ENCODE results near the gene EMCN. TPM values are rescaled to one million over a fixed set of nuclear protein-coding genes. Genes with fewer than 3 reads are reported as not detected.

EMCN gene
- total RNA-seq, 6 donors from 2014 or later = 14.7 to 49.6 (median 36.4) TPM

DNA sequence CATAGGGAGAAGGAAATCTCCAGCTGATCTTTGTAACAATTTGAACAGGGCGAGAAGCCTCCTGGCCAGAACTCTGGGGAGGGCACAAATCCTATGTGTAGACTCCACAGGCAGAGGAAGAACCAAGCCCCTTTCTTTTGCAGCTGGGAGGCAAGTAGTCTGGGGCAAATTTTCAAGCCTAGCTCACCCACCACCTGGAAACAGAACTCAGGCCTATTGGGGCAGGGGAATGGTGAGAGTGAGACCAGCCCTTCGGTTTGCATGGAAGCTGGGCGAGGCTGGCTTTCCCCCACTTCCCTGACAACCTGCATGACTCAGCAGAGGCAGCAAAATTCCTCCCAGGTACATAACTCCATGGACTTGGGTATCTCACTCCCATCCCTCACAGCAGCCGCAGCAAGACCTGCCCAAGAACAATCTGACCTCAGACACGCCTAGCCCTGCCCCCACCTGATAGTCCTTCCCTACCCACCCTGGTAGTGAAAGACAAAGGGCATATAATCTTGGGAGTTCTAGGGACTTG, 138.2 kb downstream of the EMCN start:
- ATAC-seq (ENCODE audit: low FRiP score in 2 of 2) (no peak), DNase-seq (no peak)
- Histone ChIP-seq H3K36me3 (no peaks in the 10 kb centered on the region), H3K27ac (no peak overlapping the region), H3K9me3 (no peaks in the 10 kb centered on the region), H3K27me3 (no peaks in the 10 kb centered on the region), H3K4me1 (no peaks in the 10 kb centered on the region), H3K4me3 (no peak overlapping the region)
- TF ChIP-seq, protein P1, sequence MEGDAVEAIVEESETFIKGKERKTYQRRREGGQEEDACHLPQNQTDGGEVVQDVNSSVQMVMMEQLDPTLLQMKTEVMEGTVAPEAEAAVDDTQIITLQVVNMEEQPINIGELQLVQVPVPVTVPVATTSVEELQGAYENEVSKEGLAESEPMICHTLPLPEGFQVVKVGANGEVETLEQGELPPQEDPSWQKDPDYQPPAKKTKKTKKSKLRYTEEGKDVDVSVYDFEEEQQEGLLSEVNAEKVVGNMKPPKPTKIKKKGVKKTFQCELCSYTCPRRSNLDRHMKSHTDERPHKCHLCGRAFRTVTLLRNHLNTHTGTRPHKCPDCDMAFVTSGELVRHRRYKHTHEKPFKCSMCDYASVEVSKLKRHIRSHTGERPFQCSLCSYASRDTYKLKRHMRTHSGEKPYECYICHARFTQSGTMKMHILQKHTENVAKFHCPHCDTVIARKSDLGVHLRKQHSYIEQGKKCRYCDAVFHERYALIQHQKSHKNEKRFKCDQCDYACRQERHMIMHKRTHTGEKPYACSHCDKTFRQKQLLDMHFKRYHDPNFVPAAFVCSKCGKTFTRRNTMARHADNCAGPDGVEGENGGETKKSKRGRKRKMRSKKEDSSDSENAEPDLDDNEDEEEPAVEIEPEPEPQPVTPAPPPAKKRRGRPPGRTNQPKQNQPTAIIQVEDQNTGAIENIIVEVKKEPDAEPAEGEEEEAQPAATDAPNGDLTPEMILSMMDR (IDR thresholded peaks at IDR 0.05) = no peak
- TF ChIP-seq EP300 (IDR thresholded peaks at IDR 0.05) (no peak), POLR2A (IDR thresholded peaks at IDR 0.05) (no peak), POLR2AphosphoS5 (IDR thresholded peaks at IDR 0.05) (no peak)
- 87 to 93% methylated on average over 5 of the region's 5 CpGs for WGBS, 2 donors

DNA sequence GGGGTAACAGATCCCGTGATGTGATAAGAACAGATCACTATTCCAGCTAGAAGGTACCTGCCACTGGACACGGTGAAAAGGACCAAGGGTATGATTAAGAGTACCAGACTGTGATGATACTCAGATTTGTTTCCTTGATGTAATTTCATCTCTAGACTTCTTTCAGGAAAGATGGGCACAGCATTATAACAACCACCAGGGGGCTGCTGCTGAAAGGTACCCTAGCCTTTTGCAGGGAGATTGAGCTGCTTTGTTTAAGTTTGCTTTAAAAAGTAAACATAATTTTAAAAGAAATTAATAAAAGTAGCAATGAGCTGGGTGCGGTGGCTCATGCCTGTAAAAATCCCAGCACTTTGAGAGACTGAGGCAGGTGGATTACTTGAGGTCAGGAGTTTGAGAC, 145.4 kb downstream of the EMCN start:
- 76 to 86% methylated on average over 3 of the region's 3 CpGs for WGBS, 2 donors
- DNase-seq = no peak
- Histone ChIP-seq H3K27me3 (no peaks in the 10 kb centered on the region), H3K27ac (no peak overlapping the region), H3K4me1 (no peaks in the 10 kb centered on the region), H3K9me3 (no peaks in the 10 kb centered on the region), H3K4me3 (no peak overlapping the region), H3K36me3 (no peaks in the 10 kb centered on the region)
- TF ChIP-seq POLR2AphosphoS5 (IDR thresholded peaks at IDR 0.05) (no peak), EP300 (IDR thresholded peaks at IDR 0.05) (no peak), POLR2A (IDR thresholded peaks at IDR 0.05) (no peak)
- TF ChIP-seq, protein P1 (IDR thresholded peaks at IDR 0.05) = no peak
- ATAC-seq (ENCODE audit: low FRiP score in 2 of 2) = no peak

DNA sequence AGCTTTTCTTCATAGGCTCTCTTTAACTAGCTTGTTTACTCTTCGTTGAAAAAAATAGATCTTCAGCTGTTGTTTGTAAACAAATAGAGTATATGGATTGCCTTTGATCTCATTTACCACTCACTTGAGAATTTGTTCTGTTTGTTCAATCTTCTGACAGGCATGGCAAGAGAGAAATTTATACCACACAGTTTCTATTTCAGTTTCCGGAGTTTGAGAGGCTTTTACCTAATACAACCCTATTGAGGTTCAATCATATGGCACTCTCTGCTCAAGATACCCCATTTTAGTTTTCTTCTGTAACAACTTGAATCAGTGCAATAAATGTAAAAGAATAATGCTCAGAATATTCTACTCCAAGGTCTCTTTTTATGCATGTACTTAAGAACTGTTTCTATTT, 148.0 kb downstream of the EMCN start:
- Histone ChIP-seq H3K36me3 (no peaks in the 10 kb centered on the region), H3K4me1 (no peaks in the 10 kb centered on the region), H3K27ac (no peak overlapping the region), H3K4me3 (no peak overlapping the region), H3K27me3 (no peaks in the 10 kb centered on the region), H3K9me3 (no peaks in the 10 kb centered on the region)
- WGBS, 2 donors = 69 to 89% methylated on average over 2 of the region's 2 CpGs
- DNase-seq (no peak), ATAC-seq (ENCODE audit: low FRiP score in 2 of 2) (no peak)
- TF ChIP-seq POLR2A (IDR thresholded peaks at IDR 0.05) = no peak
- TF ChIP-seq EP300 (IDR thresholded peaks at IDR 0.05) = no peak
- TF ChIP-seq POLR2AphosphoS5 (IDR thresholded peaks at IDR 0.05) = no peak
- TF ChIP-seq, protein P1 (IDR thresholded peaks at IDR 0.05) = no peak

DNA sequence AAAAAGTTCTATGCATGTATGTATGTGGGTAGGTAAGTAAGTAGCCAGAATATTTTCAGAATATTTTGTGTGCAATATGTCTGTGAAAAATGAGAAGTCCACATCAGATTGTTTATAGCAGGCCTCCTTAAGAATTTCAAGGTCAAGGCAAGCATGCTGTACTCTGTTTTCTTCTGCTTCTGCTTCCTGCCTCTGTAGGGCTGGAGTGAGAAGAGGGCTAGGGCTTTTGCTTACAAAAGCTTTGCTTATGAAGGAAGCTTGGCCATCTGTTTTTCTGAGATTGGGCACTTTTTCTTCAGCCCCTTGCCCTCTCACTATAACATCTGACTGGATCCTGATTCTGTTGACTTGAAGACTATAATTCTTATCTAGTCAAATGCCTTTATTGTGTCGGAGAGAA, 150.4 kb downstream of the EMCN start:
- Histone ChIP-seq H3K27me3 (no peaks in the 10 kb centered on the region), H3K9me3 (no peaks in the 10 kb centered on the region)
- DNase-seq = no peak

DNA sequence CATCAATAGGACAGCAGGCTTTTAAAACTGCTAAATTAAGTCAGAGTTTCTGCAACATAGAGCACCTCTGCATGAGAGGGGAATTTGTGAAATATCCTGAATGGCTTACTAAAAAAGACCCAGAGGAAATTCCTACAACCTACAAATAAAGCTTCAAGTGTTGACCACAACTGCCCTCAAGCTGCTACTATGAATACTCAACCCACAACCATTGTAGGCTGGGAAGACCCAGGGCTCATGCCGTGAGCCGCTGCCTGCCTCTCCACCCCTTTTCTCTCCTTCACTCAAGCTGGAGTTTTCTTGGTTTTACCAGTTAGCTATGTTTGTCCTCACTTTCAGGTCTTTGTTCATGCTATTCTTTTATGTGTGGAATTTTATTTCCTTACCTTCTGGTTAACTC, 151.6 kb downstream of the EMCN start:
- no peaks in the 10 kb centered on the region for H3K36me3 ChIP-seq
- ATAC-seq (ENCODE audit: low FRiP score in 2 of 2) = no peak
- 64 to 79% methylated on average over 2 of the region's 2 CpGs for WGBS, 2 donors

More for the DNA sequence above, 150.4 kb downstream of the EMCN start:
- TF ChIP-seq, protein P1 (IDR thresholded peaks at IDR 0.05) = no peak
- TF ChIP-seq EP300 (IDR thresholded peaks at IDR 0.05) = no peak
- TF ChIP-seq POLR2A (IDR thresholded peaks at IDR 0.05) = no peak
- no peak for TF ChIP-seq POLR2AphosphoS5 (IDR thresholded peaks at IDR 0.05)
- no peak overlapping the region for H3K4me3 ChIP-seq
- WGBS, 2 donors = 59 to 79% methylated on average over 1 of the region's 1 CpG
- no peak overlapping the region for H3K27ac ChIP-seq
- H3K36me3 ChIP-seq = no peaks in the 10 kb centered on the region
- ATAC-seq (ENCODE audit: low FRiP score in 2 of 2) = no peak
- no peaks in the 10 kb centered on the region for H3K4me1 ChIP-seq

More for the DNA sequence above, 151.6 kb downstream of the EMCN start:
- TF ChIP-seq POLR2A (IDR thresholded peaks at IDR 0.05) (no peak), EP300 (IDR thresholded peaks at IDR 0.05) (no peak), POLR2AphosphoS5 (IDR thresholded peaks at IDR 0.05) (no peak)
- TF ChIP-seq, protein P1 (IDR thresholded peaks at IDR 0.05) = no peak
- Histone ChIP-seq H3K4me1 (no peaks in the 10 kb centered on the region), H3K4me3 (no peak overlapping the region), H3K27ac (no peak overlapping the region), H3K9me3 (no peaks in the 10 kb centered on the region), H3K27me3 (no peaks in the 10 kb centered on the region)
- no peak for DNase-seq
